ENCODE data around the gene TFF3.
A peak's percentile ranks its signal among the peaks of the same experiment; 100 is the strongest.

Gene TFF3

DNA sequence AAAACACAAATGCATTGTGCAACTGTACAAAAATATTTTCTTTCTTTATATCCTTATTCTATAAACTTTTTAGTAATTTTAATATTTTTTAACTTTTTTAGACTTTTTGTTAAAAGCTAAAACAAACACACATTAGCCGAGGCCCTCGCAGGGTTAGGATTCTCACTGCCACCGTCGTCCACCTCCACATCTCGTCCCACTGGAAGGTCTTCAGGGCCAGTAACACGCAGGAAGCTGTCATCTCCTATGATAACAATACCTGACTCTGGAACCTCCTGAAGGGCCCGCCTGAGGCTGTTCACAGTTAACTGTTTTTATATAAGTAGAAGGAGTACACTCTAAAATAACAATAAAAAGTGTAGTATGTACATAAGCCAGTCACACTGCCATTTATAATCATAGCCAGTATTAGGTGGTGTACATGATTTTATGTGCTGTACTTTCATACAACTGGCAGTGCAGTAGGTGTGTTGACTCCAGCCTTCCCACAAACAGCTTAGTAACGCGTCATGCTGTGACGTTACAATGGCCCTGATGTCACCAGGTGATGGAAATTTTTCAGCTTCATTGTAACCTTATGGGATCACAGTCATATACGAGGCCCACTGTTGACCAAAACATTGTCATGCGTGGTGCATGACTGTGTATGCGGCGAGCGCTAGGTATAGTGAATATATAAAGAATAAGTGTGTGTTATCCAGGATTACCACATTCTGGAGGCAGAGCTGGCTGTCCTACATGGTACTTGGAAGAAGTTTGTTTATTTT, 26.8 kb upstream of the TFF3 start:
- no peaks in the 10 kb centered on the region for H3K36me3 ChIP-seq
- no peaks in the 10 kb centered on the region for H3K27me3 ChIP-seq
- H3K4me3 ChIP-seq (ENCODE audit: low read depth in 1 of 2, low read length in 1 of 2) = no peak overlapping the region
- H3K4me1 ChIP-seq (ENCODE audit: control insufficient read depth in 1 of 2, insufficient read depth in 1 of 2, low read depth in 1 of 2, low read length in 1 of 2) = peaks cover 13 to 16% of the 10 kb centered on the region in 2 experiments
- H3K27ac ChIP-seq = no peak overlapping the region
- H3K9me3 ChIP-seq = no peaks in the 10 kb centered on the region
- TF ChIP-seq, protein P1, sequence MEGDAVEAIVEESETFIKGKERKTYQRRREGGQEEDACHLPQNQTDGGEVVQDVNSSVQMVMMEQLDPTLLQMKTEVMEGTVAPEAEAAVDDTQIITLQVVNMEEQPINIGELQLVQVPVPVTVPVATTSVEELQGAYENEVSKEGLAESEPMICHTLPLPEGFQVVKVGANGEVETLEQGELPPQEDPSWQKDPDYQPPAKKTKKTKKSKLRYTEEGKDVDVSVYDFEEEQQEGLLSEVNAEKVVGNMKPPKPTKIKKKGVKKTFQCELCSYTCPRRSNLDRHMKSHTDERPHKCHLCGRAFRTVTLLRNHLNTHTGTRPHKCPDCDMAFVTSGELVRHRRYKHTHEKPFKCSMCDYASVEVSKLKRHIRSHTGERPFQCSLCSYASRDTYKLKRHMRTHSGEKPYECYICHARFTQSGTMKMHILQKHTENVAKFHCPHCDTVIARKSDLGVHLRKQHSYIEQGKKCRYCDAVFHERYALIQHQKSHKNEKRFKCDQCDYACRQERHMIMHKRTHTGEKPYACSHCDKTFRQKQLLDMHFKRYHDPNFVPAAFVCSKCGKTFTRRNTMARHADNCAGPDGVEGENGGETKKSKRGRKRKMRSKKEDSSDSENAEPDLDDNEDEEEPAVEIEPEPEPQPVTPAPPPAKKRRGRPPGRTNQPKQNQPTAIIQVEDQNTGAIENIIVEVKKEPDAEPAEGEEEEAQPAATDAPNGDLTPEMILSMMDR (IDR thresholded peaks at IDR 0.05) = no peak

DNA sequence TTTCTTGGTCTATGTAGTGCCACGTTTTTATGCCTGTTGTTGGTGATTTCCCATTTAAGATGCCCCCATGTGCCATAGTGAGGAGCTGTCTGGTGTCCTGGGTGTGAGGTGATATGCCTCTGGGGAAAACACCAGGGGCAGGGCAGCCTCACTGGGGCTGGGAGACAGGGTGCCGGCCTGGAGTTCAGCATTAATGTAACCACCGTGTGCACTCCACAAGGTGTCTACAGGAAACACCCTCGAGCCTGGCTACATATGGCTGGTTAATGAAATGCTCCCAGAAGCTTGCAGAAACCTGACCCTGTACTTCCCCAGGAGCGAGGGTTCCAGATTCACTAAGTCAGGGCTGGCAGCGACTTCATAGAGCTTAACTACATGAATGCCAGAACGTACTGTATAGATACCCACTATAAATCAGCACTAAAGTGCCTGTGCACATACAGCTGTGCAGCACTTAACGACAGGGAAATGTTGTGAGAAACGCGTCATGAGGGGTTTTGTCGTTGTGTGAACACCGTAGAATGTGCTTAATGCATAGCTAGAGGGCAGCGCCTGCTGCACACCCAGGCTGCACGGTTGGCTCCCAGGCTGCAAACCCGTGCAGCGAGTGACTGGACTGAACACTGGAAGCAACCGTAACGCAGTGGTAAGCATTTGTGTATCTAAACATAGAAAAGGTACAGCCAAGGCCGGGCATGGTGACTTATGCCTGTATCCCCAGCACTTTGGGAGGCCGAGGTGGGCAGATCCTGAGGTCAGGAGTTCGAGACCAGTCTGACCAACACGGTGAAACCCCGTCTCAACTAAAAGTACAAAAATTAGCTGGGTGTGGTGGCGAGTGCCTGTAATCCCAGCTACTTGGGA, 25.2 kb upstream of the TFF3 start:
- H3K36me3 ChIP-seq = no peaks in the 10 kb centered on the region
- TF ChIP-seq, protein P1 (IDR thresholded peaks at IDR 0.05) = no peak
- no peak overlapping the region for H3K27ac ChIP-seq
- H3K4me1 ChIP-seq (ENCODE audit: control insufficient read depth in 1 of 2, insufficient read depth in 1 of 2, low read depth in 1 of 2, low read length in 1 of 2) = peaks cover 13 to 16% of the 10 kb centered on the region in 2 experiments
- H3K4me3 ChIP-seq (ENCODE audit: low read depth in 1 of 2, low read length in 1 of 2) = no peak overlapping the region
- no peaks in the 10 kb centered on the region for H3K27me3 ChIP-seq
- H3K9me3 ChIP-seq = no peaks in the 10 kb centered on the region

DNA sequence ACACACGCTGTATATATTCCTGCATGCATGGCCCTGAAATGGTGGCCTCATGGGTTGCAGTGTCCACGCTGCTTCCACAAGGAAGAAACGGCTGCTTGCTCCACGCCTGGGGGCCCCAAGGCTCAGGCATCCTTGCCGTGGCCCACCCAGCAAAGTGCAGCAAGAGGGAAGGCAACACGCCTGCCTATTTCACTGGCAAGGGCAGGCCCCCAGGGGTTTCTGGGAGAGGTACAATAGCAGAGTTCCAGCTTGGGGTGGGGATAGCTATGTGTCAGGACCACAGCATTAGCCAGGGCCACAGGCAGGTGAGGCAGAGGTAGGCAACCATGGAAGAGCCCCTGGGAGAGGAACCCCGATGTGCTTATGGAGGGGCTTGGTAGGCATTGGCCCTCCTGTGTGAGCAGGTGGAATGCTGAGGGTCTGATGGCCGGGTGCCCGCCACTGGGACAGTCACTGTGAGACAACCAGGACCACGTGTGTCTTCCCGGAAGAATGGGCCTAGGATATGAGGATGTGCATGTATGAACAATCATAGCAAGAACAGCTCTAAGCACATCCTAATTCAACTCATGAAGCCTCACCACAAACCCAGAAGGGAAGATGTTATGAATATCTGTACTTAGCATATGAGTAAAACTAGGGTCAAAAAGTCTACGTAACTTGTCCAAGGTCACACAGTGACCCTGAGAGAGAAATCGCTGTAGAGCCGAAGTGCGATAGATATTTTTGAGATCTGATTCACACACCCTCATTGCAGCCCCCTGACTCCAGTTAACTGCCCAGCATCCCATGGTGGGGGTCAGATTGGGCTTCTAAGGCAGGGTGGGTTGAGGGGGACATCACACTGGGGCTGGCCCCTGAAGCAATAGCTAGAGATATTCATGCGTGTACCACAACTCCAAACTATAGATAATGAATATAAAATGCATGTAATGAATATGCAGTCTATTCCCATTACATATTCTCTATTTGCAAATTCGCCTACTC, 23.8 kb upstream of the TFF3 start:
- Histone ChIP-seq H3K27ac (no peak overlapping the region), H3K27me3 (no peaks in the 10 kb centered on the region), H3K4me1 (ENCODE audit: control insufficient read depth in 1 of 2, insufficient read depth in 1 of 2, low read depth in 1 of 2, low read length in 1 of 2) (peaks cover 13 to 16% of the 10 kb centered on the region in 2 experiments), H3K36me3 (no peaks in the 10 kb centered on the region), H3K9me3 (no peaks in the 10 kb centered on the region), H3K4me3 (ENCODE audit: low read depth in 1 of 2, low read length in 1 of 2) (no peak overlapping the region)
- TF ChIP-seq, protein P1 (IDR thresholded peaks at IDR 0.05) = no peak

DNA sequence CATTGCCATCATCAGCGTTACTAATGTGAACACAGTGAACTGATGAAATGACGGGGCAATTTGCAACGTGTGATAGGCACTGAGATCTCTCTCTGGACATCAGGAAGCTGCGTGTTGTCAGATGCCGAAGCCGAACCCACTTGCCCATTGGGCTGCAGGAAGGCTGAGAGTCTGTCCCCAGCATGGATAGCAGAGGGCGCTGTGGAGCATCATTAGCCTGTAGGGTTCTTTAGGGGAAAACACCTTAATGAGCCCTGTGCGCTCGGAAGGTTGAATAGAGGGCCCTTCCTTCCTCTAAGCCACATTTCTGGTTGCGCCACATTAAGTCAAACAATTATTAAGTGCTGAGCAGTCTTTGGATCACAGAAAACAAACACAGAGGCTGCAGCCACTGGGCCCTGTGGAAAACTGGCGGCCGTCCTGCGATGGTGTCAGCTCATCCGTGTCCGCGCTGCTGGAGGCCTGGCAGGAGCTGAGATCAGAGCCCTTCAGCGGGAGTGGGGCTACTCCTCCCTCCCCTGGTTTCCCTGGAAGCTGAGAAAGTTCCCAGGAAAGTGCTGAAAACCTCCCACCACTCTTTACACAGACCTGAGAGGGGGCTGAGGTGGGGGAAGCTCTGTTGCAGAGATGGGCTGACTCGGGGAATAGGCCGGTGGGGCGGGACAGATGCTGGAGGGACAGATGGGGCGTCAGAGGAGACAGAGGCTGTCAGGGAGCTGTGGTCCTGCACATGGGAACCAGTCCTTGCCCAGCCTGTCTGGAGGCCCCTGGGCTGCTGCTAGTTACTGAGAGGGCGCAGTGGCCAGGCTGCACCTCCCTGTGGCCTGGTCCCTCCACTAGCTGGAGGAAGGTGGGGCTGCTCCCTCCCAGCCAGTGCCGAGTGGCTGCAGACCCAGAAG, 22.9 kb upstream of the TFF3 start:
- Histone ChIP-seq H3K36me3 (no peaks in the 10 kb centered on the region), H3K27ac (peak overlapping the region; percentile 33), H3K9me3 (no peaks in the 10 kb centered on the region), H3K27me3 (no peaks in the 10 kb centered on the region), H3K4me1 (ENCODE audit: control insufficient read depth in 1 of 2, insufficient read depth in 1 of 2, low read depth in 1 of 2, low read length in 1 of 2) (peaks cover 13 to 18% of the 10 kb centered on the region in 2 experiments), H3K4me3 (ENCODE audit: low read depth in 1 of 2, low read length in 1 of 2) (no peak overlapping the region)
- TF ChIP-seq, protein P1 (IDR thresholded peaks at IDR 0.05) = peak; percentile 73
